GM12875 (cell line): ENCODE results near the gene ZDHHC14.

Experiments used
- H3K4me3 ChIP-seq: one replicate; pipeline ENCODE4 v1.5.1; 2011; ENCODE audit warnings: low read depth, low read length, control low read depth
- CTCF ChIP-seq: IDR thresholded peaks from 2 replicates; pipeline ENCODE4 v1.5.1; 2011; ENCODE audit warnings: low read depth, mild to moderate bottlenecking, control low read depth, inconsistent platforms, low read length, moderate library complexity, borderline replicate concordance; ENCODE audit not compliant: insufficient read depth

The ZDHHC14 gene

GRCh38 chr6:157568702-157569101 lies 187.7 kb downstream of the ZDHHC14 start:
- TF ChIP-seq CTCF: no peak
- H3K4me3 ChIP-seq: no peak overlapping the region

DNA sequence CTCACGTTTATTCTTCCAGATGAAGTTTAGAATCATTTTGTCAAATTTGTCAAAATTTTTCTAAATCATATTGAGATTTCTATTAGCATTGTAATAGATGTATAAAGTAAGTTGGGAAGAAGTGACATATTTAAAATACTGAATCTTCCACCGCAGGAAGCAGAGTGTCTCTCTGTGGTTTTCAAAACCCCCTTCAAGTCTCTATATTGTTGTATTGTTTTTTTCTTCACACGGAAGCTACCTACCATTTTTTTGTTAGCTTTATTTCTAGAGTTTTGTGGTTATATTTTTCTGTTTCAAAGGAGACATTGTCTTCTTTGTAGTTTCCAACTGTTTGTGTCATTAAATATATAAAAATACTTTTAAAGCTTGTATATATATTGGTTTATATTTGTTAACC lies 188.6 kb downstream of the ZDHHC14 start:
- no peak for TF ChIP-seq CTCF
- H3K4me3 ChIP-seq: no peak overlapping the region

GRCh38 chr6:157570104-157570503 lies 189.1 kb downstream of the ZDHHC14 start:
- no peak overlapping the region for H3K4me3 ChIP-seq
- TF ChIP-seq CTCF: no peak

DNA sequence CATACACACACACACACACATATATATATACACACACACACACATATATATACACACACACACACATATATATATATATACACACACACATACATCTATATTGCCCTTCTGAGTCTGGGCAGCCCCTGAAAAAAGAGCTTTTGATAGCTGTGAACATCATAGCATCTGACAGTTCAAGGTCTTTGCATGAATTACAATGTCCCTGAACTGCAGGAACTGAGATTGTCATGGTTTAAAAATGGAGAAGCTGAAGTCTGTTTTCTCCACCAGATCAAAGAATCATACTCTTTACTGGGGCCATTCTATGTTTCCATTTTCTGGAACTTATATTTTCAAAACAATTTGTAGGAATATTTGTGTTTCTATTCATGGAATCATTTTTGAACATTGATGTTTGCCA lies 189.8 kb downstream of the ZDHHC14 start:
- TF ChIP-seq CTCF: no peak
- H3K4me3 ChIP-seq: no peak overlapping the region

GRCh38 chr6:157571269-157571668 lies 190.3 kb downstream of the ZDHHC14 start:
- H3K4me3 ChIP-seq: no peak overlapping the region
- TF ChIP-seq CTCF: no peak

GRCh38 chr6:157571950-157572349 lies 191.0 kb downstream of the ZDHHC14 start:
- no peak overlapping the region for H3K4me3 ChIP-seq
- TF ChIP-seq CTCF: no peak

GRCh38 chr6:157574851-157575424 lies 193.9 kb downstream of the ZDHHC14 start:
- TF ChIP-seq CTCF: no peak
- H3K4me3 ChIP-seq: no peak overlapping the region
